Activated T-cell treated with anti-CD3 and anti-CD28 coated beads, Interleukin-2, amount 50 U/mL, for 48 hours (primary cell): Measurements from ENCODE around the gene TTLL10.
"Not testable (repeated sequence)": the region's sequence is repeated elsewhere in the genome, so short reads cannot be mapped to it uniquely, and the experiment has no call there.

Source experiments
- DNase-seq, 2 experiments: peaks; one replicate each; pipeline ENCODE4 v3.0.0-alpha.2; 2020

TTLL10 gene

GRCh38 chr1:1194723-1195122 lies 21.0 kb downstream of the TTLL10 start:
- no peak for DNase-seq

- DNase-seq: not testable (repeated sequence)
Measured at GRCh38 chr1:1195726-1196125, 22.0 kb downstream of the TTLL10 start.

- DNase-seq: no peak
Measured at GRCh38 chr1:1196431-1197187, 22.9 kb downstream of the TTLL10 start.

GRCh38 chr1:1197188-1197500 lies 23.5 kb downstream of the TTLL10 start:
- DNase-seq: no peak

- DNase-seq: no peak
Measured at GRCh38 chr1:1197551-1198422, 24.1 kb downstream of the TTLL10 start.

- DNase-seq: no peak
Measured at GRCh38 chr1:1198423-1199140, 24.9 kb downstream of the TTLL10 start.

- no peak for DNase-seq
Measured at GRCh38 chr1:1199141-1199960, 25.7 kb downstream of the TTLL10 start.

GRCh38 chr1:1199961-1200875 lies 26.5 kb downstream of the TTLL10 start:
- no peak for DNase-seq

GRCh38 chr1:1200876-1201810 lies 27.5 kb downstream of the TTLL10 start:
- DNase-seq: peak; percentile 90 to 94

GRCh38 chr1:1202831-1203560 lies 29.3 kb downstream of the TTLL10 start:
- DNase-seq: peak in 1 of 2 experiments; percentile 41

- no peak for DNase-seq
Measured at GRCh38 chr1:1203561-1204424, 30.1 kb downstream of the TTLL10 start.

- no peak for DNase-seq
Measured at GRCh38 chr1:1204425-1204920, 30.8 kb downstream of the TTLL10 start.

- DNase-seq: peak; percentile 44 to 55
Measured at GRCh38 chr1:1204998-1205768, 31.5 kb downstream of the TTLL10 start.

- peak; percentile 50 to 51 for DNase-seq
Measured at GRCh38 chr1:1205769-1206375, 32.2 kb downstream of the TTLL10 start.

GRCh38 chr1:1206376-1206965 lies 32.8 kb downstream of the TTLL10 start, which contains the start of gene TNFRSF18:
Gene TNFRSF18, minus strand, starts transcription at chr1:1206592. Its CDS starts 21 bp downstream, at chr1:1206571.
- DNase-seq: peak; percentile 78

GRCh38 chr1:1206966-1207531 lies 33.4 kb downstream of the TTLL10 start:
- DNase-seq: peak in 1 of 2 experiments; percentile 65
